ENCODE measurements around the gene R3HDM1. TPM values are rescaled to one million over a fixed set of nuclear protein-coding genes. Genes with fewer than 3 reads are reported as not detected.

The R3HDM1 gene
- total RNA-seq, 1 experiment from 2014 or later = 62.6 TPM

DNA sequence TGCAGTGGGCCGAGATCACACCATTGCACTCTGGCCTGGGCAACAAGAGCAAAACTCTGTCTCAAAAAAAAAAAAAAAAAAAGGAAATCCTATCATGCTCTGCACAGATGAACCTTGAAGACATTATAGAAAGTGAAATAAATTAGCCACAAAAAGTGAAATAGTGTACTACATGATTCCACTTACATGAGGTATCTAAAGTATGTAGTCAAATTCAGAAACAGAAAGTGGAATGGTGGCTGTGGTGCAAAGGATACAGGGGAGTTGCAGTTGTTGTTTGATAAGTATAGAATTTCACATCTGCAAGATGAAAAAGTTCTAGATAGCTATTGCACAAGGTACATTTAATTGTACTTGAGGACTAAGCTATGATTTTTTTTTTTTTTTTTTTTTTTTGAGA is 5.5 kb upstream of the R3HDM1 start:
- Histone ChIP-seq H3K4me1 (ENCODE audit: control insufficient read depth, insufficient read depth, low read length) (peaks cover 13% of the 10 kb centered on the region; the same call in 1 of the 2 replicates), H3K4me3 (ENCODE audit: low read depth in 2 of 2, low read length in 2 of 2) (no peak overlapping the region), H3K27ac (ENCODE audit: low read length) (no peak overlapping the region), H3K27me3 (ENCODE audit: control insufficient read depth, insufficient read depth, low read length) (no peaks in the 10 kb centered on the region), H3K9me3 (ENCODE audit: control insufficient read depth, insufficient read depth, low read depth, low read length) (no peaks in the 10 kb centered on the region), H3K36me3 (ENCODE audit: control insufficient read depth, insufficient read depth, low read length) (no peaks in the 10 kb centered on the region)
- in situ Hi-C loops (cut with HindIII; ENCODE audit: low pct_unique_long_range_greater_than_20kb, low sequenced_read_pairs) (no loop called here), intact Hi-C loops (cut with micrococcal nuclease; ENCODE audit: unreplicated experiment) (no loop called here)
- no TSS peak for BruUV-seq (replicated peaks)
- DNase-seq (ENCODE audit: low read depth, low spot score) (no peak), ATAC-seq (no peak)
- TF ChIP-seq CTCF (IDR thresholded peaks at IDR 0.05) (no peak), POLR2AphosphoS5 (IDR thresholded peaks at IDR 0.05; ENCODE audit: low read depth, low read length) (no peak), SIN3A (IDR thresholded peaks at IDR 0.05; ENCODE audit: borderline replicate concordance, insufficient read depth, low read depth, low read length) (no peak), TCF7L2 (IDR thresholded peaks at IDR 0.05; ENCODE audit: low read depth, low read length) (no peak)
- TF ChIP-seq, protein P1, sequence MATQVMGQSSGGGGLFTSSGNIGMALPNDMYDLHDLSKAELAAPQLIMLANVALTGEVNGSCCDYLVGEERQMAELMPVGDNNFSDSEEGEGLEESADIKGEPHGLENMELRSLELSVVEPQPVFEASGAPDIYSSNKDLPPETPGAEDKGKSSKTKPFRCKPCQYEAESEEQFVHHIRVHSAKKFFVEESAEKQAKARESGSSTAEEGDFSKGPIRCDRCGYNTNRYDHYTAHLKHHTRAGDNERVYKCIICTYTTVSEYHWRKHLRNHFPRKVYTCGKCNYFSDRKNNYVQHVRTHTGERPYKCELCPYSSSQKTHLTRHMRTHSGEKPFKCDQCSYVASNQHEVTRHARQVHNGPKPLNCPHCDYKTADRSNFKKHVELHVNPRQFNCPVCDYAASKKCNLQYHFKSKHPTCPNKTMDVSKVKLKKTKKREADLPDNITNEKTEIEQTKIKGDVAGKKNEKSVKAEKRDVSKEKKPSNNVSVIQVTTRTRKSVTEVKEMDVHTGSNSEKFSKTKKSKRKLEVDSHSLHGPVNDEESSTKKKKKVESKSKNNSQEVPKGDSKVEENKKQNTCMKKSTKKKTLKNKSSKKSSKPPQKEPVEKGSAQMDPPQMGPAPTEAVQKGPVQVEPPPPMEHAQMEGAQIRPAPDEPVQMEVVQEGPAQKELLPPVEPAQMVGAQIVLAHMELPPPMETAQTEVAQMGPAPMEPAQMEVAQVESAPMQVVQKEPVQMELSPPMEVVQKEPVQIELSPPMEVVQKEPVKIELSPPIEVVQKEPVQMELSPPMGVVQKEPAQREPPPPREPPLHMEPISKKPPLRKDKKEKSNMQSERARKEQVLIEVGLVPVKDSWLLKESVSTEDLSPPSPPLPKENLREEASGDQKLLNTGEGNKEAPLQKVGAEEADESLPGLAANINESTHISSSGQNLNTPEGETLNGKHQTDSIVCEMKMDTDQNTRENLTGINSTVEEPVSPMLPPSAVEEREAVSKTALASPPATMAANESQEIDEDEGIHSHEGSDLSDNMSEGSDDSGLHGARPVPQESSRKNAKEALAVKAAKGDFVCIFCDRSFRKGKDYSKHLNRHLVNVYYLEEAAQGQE (IDR thresholded peaks at IDR 0.05; ENCODE audit: insufficient read depth in 1 of 2, low read depth in 2 of 2, low read length in 1 of 2) = no peak
- ChIA-PET POLR2A (interaction anchor here (0.6 kb wide), 1 partner anchor 113 kb away, joined by 5 read pairs; no protein-coding TSS in a partner anchor), CTCF (interaction anchor here (0.6 kb wide), 1 partner anchor 446 kb away, joined by 6 read pairs; no protein-coding TSS in a partner anchor)

GRCh38 chr2:135528006-135528405 is 3.3 kb upstream of the R3HDM1 start:
- Histone ChIP-seq H3K27me3 (ENCODE audit: control insufficient read depth, insufficient read depth, low read length) (no peaks in the 10 kb centered on the region), H3K9me3 (ENCODE audit: control insufficient read depth, insufficient read depth, low read depth, low read length) (no peaks in the 10 kb centered on the region), H3K4me3 (ENCODE audit: low read depth in 2 of 2, low read length in 2 of 2) (no peak overlapping the region), H3K36me3 (ENCODE audit: control insufficient read depth, insufficient read depth, low read length) (no peaks in the 10 kb centered on the region), H3K4me1 (ENCODE audit: control insufficient read depth, insufficient read depth, low read length) (peaks cover 16% of the 10 kb centered on the region; the same call in 1 of the 2 replicates), H3K27ac (ENCODE audit: low read length) (no peak overlapping the region)
- TF ChIP-seq TCF7L2 (IDR thresholded peaks at IDR 0.05; ENCODE audit: low read depth, low read length) (no peak), POLR2AphosphoS5 (IDR thresholded peaks at IDR 0.05; ENCODE audit: low read depth, low read length) (no peak), SIN3A (IDR thresholded peaks at IDR 0.05; ENCODE audit: borderline replicate concordance, insufficient read depth, low read depth, low read length) (no peak), CTCF (IDR thresholded peaks at IDR 0.05) (no peak)
- TF ChIP-seq, protein P1 (IDR thresholded peaks at IDR 0.05; ENCODE audit: insufficient read depth in 1 of 2, low read depth in 2 of 2, low read length in 1 of 2) = no peak
- in situ Hi-C loops (cut with HindIII; ENCODE audit: low pct_unique_long_range_greater_than_20kb, low sequenced_read_pairs) = no loop called here
- CTCF ChIA-PET = no interaction called here
- DNase-seq (ENCODE audit: low read depth, low spot score) (no peak), ATAC-seq (no peak)
- POLR2A ChIA-PET = interaction anchor here (0.7 kb wide), 1 partner anchor 361 kb away, joined by 3 read pairs; no protein-coding TSS in a partner anchor
- BruUV-seq (replicated peaks) = no TSS peak
- intact Hi-C loops (cut with micrococcal nuclease; ENCODE audit: unreplicated experiment) = no loop called here

Measured in Panc1 (cell line).